Activated CD4-positive, alpha-beta memory T cell treated with anti-CD3 and anti-CD28 coated beads, Interleukin-2, amount 10 ng/mL, durations not matched to agents 7 days and 5 days (primary cell): Measurements from ENCODE around the gene AHSP. TPM values are rescaled to one million over a fixed set of nuclear protein-coding genes. Genes with fewer than 3 reads are reported as not detected.
"Not testable (repeated sequence)": the region's sequence is repeated elsewhere in the genome, so short reads cannot be mapped to it uniquely, and the experiment has no call there.

ENCODE experiments used
- CTCF ChIA-PET: fragments of 350-600 bp; sonication (Branson Sonifier 250); formaldehyde crosslinking; loops from one replicate; lab custom pipeline; 2021; ENCODE audit warnings: antibody characterized with exemption, inconsistent platforms; lab: Charles Lee
- POLR2A ChIA-PET: fragments of 350-600 bp; sonication (Branson Sonifier 250); formaldehyde crosslinking; loops from one replicate; lab custom pipeline; 2021; ENCODE audit warnings: antibody characterized with exemption; lab: Charles Lee
- DNase-seq: peaks from one replicate; pipeline ENCODE4 v3.0.0-alpha.2; 2020
- H3K27ac Mint-ChIP-seq: one replicate; pipeline ENCODE4 v1.8.0; 2021; ENCODE audit warnings: mild to moderate bottlenecking, mixed read lengths
- H3K27me3 Mint-ChIP-seq: one replicate; pipeline ENCODE4 v1.8.0; 2021; ENCODE audit warnings: mixed read lengths
- H3K36me3 Mint-ChIP-seq: one replicate; pipeline ENCODE4 v1.8.0; 2021; ENCODE audit warnings: low read depth, mixed read lengths
- H3K4me1 Mint-ChIP-seq: one replicate; pipeline ENCODE4 v1.8.0; 2021; ENCODE audit warnings: mixed read lengths
- H3K4me3 Mint-ChIP-seq: one replicate; pipeline ENCODE4 v1.8.0; 2021; ENCODE audit warnings: mild to moderate bottlenecking, mixed read lengths
- H3K9me3 Mint-ChIP-seq: one replicate; pipeline ENCODE4 v1.8.0; 2021; ENCODE audit warnings: mixed read lengths
- total RNA-seq, 2 experiments: library from RNA; stranded (reverse); gene quantifications; one replicate each; pipeline ENCODE4 v1.2.3, GENCODE V29; 2021

The AHSP gene
- total RNA-seq, 2 experiments from 2014 or later, result not detected

DNA sequence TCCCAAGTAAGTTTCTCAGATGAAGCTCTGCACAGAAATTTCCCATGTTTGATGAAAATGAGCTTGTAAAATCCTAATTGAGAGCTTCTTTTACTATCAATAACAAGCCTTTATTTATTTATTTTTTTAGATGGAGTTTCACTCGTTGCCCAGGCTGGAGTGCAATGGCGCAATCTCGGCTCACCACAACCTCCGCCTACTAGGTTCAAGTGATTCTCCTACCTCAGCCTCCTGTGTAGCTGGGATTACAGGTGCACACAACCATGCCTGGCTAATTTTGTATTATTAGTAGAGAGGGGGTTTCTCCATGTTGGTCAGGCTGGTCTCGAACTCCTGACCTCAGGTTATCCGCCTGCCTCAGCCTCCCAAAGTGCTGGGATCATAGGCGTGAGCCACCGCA lies 24.1 kb upstream of the AHSP start:
- H3K27me3 Mint-ChIP-seq, H3K27ac Mint-ChIP-seq, POLR2A ChIA-PET, H3K4me3 Mint-ChIP-seq, H3K9me3 Mint-ChIP-seq, DNase-seq: not testable (repeated sequence)
- CTCF ChIA-PET, result interaction anchor here (1.3 to 2.2 kb wide), 2 partner anchors 12 to 44 kb away, joined by 7 to 13 read pairs; partner anchors contain the start of gene ARMC5
- Mint-ChIP-seq H3K36me3 (peaks cover 23% of the 10 kb centered on the region), H3K4me1 (peaks cover 34% of the 10 kb centered on the region)

DNA sequence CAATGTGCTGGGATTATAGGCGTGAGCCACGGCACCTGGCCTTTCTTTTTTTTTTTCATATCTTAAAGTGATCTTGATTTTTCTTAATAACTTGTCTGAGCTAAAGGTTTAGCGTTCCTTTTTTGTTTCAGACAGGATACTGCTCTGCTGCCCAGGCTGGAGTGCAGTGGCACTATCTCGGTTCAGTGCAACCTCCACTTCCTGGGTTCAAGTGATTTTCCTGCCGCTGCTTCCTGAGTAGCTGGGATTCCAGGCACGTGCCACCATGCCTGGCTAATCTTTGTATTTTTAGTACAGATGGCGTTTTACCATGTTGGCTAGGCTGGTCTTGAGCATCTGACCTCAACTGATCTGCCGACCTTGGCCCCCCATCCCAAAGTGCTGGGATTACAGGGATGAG lies 23.5 kb upstream of the AHSP start:
- H3K27me3 Mint-ChIP-seq, result no peaks in the 10 kb centered on the region
- no peak for DNase-seq

DNA sequence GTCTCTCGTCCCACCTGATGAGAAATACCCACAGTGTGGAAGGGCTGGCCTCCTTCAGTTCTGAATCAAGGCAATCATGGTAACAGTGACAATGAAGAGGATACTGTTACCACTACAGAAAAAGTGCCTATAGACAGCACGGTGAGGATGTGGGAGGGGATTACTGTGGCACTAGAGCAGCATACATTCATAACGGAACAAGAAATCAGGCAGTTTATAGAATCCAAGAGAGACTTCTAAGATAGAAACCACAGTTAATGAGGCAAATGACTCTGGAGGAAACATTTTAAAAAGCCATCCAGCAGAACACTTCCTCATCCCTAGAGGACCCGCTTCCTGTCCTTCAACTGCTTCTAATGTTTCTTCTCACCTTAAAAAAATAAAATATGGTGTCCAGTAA lies 22.2 kb upstream of the AHSP start:
- peak; percentile 23 for DNase-seq
- H3K4me3 Mint-ChIP-seq, result no peak overlapping the region
- peak overlapping the region; percentile 64 for H3K27ac Mint-ChIP-seq

More for the DNA sequence above, 23.5 kb upstream of the AHSP start:
- peaks cover 40% of the 10 kb centered on the region for H3K4me1 Mint-ChIP-seq
- H3K27ac Mint-ChIP-seq, result no peak overlapping the region
- ChIA-PET POLR2A (no interaction called here), CTCF (no interaction called here)
- H3K9me3 Mint-ChIP-seq, result no peaks in the 10 kb centered on the region
- peaks cover 23% of the 10 kb centered on the region for H3K36me3 Mint-ChIP-seq
- H3K4me3 Mint-ChIP-seq, result no peak overlapping the region

DNA sequence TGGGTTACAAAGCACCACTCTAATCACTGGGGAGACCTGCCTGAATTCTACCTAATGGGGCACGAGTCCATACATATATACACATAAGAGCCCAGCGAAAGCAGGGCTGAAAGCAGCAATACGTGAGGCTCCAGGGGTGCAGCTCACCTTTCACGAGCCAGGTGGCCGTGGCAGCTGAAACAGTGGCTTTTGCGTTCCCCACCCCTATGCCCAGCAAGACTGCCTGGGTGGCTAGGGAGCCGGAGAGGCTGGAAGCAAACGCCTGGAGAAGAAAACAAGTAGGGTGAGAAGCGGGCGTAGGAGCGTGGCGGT lies 20.1 kb upstream of the AHSP start:
- POLR2A ChIA-PET, result interaction anchor here (1.0 to 4.0 kb wide), 14 partner anchors 10 to 370 kb away, joined by 3 to 31 read pairs (median 6); partner anchors contain the start of genes ARMC5 and ZNF267
- CTCF ChIA-PET, result interaction anchor here (1.3 to 2.6 kb wide), 4 partner anchors 47 to 365 kb away, joined by 4 to 12 read pairs (median 6); no protein-coding TSS in a partner anchor
- no peak for DNase-seq
- H3K36me3 Mint-ChIP-seq, result peaks cover 24% of the 10 kb centered on the region
- H3K9me3 Mint-ChIP-seq, result peaks cover under 1% of the 10 kb centered on the region
- H3K4me3 Mint-ChIP-seq, result peak overlapping the region; percentile 91
- peaks cover 45% of the 10 kb centered on the region for H3K4me1 Mint-ChIP-seq
- H3K27ac Mint-ChIP-seq, result peak overlapping the region; percentile 91
- no peaks in the 10 kb centered on the region for H3K27me3 Mint-ChIP-seq

More for the DNA sequence above, 22.2 kb upstream of the AHSP start:
- POLR2A ChIA-PET, result interaction anchor here (1.2 kb wide), 1 partner anchor 207 kb away, joined by 3 read pairs; a partner anchor contains a TSS
- peaks cover 45% of the 10 kb centered on the region for H3K4me1 Mint-ChIP-seq
- peaks cover 24% of the 10 kb centered on the region for H3K36me3 Mint-ChIP-seq
- H3K27me3 Mint-ChIP-seq, result no peaks in the 10 kb centered on the region
- CTCF ChIA-PET, result no interaction called here
- H3K9me3 Mint-ChIP-seq, result no peaks in the 10 kb centered on the region

DNA sequence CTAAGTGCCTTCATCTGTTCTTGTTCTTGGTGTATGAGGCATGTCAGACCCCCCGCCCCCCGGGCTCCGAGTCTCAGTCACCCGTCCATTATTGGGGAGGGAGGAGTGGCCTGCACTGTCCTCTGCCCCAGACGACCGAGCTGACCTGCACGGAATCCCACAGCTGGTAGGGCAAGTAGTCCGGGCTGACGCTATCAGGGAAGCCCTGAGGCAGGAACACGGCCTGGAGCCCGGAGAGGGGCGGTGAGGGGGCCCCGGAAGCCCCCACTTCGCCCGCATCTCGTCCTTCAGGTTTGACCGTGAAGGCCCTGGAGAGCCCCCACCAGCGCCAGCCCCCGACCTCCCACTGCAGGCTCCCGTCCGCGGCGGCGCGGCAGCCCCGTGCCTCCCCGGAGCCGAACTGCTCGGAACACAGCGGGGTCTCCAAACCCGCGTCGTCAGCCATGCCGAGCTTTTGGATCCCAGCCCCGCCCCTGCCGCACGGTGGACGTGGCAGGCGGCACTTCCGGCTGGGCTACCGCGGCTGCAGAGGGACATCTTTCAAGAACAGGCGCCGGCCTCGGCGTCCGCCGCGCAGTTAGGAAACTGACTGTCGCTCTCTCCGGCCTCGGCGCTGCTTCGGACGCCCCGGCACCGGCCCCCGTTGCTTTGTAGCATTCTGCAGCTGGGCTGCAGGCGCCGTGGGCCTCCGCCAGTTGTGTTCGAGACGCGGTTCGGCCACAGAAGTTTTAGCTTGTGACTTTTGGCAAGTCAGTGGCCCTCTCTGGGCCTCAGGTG lies 19.6 kb upstream of the AHSP start, which contains the start of gene RUSF1:
RUSF1 (minus strand) TSS at position 463 of the 777 bp plus-strand sequence; CDS start at position 445, 18 bp downstream.
- Mint-ChIP-seq H3K9me3 (peaks cover 4% of the 10 kb centered on the region), H3K4me3 (peak within 1 kb of the TSS; percentile 91), H3K36me3 (peaks cover 20% of the 10 kb centered on the region), H3K27ac (peak within 1 kb of the TSS; percentile 91), H3K27me3 (no peaks in the 10 kb centered on the region), H3K4me1 (peaks cover 45% of the 10 kb centered on the region)
- peak; percentile 89 for DNase-seq
- POLR2A ChIA-PET, result interaction anchor here (1.0 to 4.0 kb wide), 13 partner anchors 11 to 369 kb away, joined by 3 to 31 read pairs (median 6); partner anchors contain the start of genes ARMC5 and ZNF267
- CTCF ChIA-PET, result interaction anchor here (1.1 to 2.6 kb wide), 4 partner anchors 47 to 366 kb away, joined by 5 to 12 read pairs (median 6); a partner anchor contains a TSS

DNA sequence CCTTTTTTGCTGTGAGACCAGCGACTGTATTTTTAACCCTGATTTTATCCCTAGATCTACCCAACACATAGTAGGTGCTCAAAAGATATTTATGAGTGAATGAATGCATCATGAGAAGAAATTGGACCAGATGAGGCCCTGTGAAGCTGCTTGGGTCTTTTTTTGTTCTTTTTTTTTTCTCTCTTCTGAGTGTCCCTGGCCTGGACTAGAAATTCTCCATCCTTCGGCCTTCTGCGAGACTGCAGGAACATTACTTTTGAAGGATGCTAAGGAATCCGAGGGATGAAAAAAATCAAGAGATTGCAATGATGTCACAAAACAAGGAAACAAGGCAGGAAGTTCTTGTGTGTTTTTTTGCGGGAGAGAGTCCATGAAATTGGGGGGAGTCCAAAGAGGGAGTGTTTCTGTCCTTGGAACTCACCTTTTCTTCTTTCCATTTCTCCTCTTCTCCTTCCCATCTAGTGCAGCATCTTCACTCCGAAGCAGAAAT lies 18.9 kb upstream of the AHSP start:
- POLR2A ChIA-PET, result interaction anchor here (1.0 to 4.0 kb wide), 13 partner anchors 12 to 369 kb away, joined by 3 to 31 read pairs (median 6); partner anchors contain the start of genes ARMC5 and ZNF267
- no peak for DNase-seq
- peak overlapping the region; percentile 91 for H3K4me3 Mint-ChIP-seq
- CTCF ChIA-PET, result interaction anchor here (1.1 to 2.6 kb wide), 2 partner anchors 48 to 204 kb away, joined by 5 to 6 read pairs; a partner anchor contains a TSS
- peaks cover 18% of the 10 kb centered on the region for H3K36me3 Mint-ChIP-seq
- peak overlapping the region; percentile 91 for H3K27ac Mint-ChIP-seq
- H3K4me1 Mint-ChIP-seq, result peaks cover 45% of the 10 kb centered on the region
- H3K9me3 Mint-ChIP-seq, result peaks cover 4% of the 10 kb centered on the region
- no peaks in the 10 kb centered on the region for H3K27me3 Mint-ChIP-seq

DNA sequence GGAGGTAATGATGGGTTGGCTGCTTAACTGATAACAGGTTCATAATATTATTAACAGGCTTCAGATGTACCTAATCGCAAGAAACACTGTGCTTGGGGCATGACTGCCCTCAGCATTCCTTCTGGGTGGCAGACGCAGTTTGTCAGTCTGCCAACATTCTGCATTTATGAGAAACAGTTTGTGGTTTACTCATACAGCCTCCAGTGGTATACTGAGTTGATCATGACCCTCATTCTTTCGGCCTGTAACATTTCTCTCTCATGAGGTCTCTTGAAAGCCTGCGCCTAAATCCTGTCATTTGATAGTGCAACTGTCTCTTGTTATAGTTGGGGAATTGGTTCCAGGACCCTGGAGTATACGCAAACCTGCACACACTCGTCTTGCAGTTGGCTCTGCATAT lies 14.6 kb upstream of the AHSP start:
- no peak for DNase-seq
- peaks cover 7% of the 10 kb centered on the region for H3K9me3 Mint-ChIP-seq
- ChIA-PET POLR2A (no interaction called here), CTCF (no interaction called here)
- H3K4me1 Mint-ChIP-seq, result peaks cover 14% of the 10 kb centered on the region
- H3K27me3 Mint-ChIP-seq, result peaks cover 5% of the 10 kb centered on the region
- H3K4me3 Mint-ChIP-seq, result no peak overlapping the region
- H3K27ac Mint-ChIP-seq, result no peak overlapping the region
- H3K36me3 Mint-ChIP-seq, result peaks cover 7% of the 10 kb centered on the region

DNA sequence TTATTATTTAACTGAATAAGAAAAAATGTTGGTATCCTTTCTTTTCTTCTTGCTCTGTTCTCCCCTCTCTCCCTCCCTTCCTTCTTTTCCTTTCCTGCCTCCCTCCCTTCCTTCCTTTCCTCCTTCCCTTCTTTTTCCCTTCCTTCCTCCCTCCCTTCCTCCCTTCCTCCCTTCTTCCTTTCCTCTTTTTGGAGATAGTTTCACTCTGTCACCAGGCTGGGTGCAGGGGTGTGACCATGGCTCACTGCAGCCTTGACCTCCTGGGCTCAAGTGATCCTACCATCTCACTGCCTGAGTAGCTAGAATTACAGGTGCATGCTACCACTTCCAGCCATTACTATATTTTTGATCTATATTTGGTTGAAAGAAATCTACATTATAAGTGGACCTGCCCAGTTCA lies 13.8 kb upstream of the AHSP start:
- CTCF ChIA-PET, result interaction anchor here (0.7 kb wide), 1 partner anchor 53 kb away, joined by 3 read pairs; no protein-coding TSS in a partner anchor

DNA sequence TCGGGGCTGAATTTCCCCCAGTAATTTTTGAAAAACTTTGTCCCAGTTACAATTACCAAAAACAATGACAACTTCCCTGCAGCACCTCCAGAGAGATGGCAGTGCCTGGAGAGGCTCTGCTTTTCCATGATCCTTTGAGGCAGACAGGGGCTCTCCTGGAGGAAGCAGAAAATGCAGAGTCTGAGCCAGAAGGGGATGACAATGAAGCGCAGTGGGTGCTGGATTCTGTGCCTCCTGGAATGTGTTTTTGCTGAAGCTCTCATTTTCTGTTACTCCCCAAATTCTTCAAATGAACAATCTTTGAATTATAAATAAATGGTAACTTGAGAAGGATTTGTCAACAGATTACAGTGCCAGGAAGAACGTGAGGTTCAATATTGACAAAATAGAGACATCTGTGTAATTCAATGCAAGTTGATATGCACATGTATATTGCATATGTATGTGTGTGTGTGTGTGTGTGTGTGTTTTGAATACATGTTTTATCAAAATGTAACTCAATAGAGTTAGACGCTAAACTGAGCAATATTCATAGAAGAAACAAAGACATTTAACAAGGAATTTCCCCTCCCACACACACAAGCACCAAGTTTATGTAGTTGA lies 9.8 kb upstream of the AHSP start:
- peaks cover 5% of the 10 kb centered on the region for H3K27me3 Mint-ChIP-seq
- no peak overlapping the region for H3K4me3 Mint-ChIP-seq
- H3K36me3 Mint-ChIP-seq, result no peaks in the 10 kb centered on the region
- ChIA-PET POLR2A (no interaction called here), CTCF (no interaction called here)
- H3K9me3 Mint-ChIP-seq, result peaks cover 3% of the 10 kb centered on the region
- no peaks in the 10 kb centered on the region for H3K4me1 Mint-ChIP-seq
- DNase-seq, result no peak
- no peak overlapping the region for H3K27ac Mint-ChIP-seq

More for the DNA sequence above, 13.8 kb upstream of the AHSP start:
- no peak for DNase-seq
- H3K4me1 Mint-ChIP-seq, result peaks cover 8% of the 10 kb centered on the region
- no peak overlapping the region for H3K4me3 Mint-ChIP-seq
- POLR2A ChIA-PET, result no interaction called here
- H3K36me3 Mint-ChIP-seq, result peaks cover 4% of the 10 kb centered on the region
- H3K27me3 Mint-ChIP-seq, result peaks cover 5% of the 10 kb centered on the region
- H3K27ac Mint-ChIP-seq, result no peak overlapping the region
- H3K9me3 Mint-ChIP-seq, result peaks cover 7% of the 10 kb centered on the region

DNA sequence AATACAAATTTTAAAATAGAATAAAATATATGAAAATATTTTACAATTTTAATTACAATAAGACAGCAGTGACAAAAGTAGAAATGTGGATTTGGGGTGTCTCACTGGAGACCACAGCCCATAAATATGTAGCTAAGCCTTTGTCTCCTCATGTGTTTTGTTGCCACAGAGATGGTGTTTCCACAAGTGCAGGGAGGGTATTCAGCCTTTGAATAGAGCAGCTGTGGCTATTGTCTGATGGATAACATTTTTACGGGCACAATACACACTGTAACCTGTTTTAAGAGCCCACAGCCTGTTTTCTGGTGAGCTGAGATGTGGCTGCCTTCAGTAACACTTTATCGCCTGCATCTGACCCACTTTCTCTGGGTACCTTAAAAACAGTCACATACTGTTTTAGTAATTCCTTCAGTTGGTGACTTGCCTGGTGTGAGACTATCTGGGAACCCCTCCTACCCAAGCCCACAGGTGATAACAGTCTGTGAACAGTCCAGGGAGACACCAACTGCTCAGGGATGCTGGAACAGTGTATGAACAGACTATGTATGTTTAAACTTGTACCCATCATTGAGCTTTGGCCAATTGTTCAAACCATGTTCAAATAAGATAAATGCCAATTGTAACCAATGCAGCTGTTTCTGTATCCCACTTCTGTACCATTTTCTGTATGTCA lies 7.8 kb upstream of the AHSP start:
- CTCF ChIA-PET, result no interaction called here
- Mint-ChIP-seq H3K9me3 (peaks cover 3% of the 10 kb centered on the region), H3K27me3 (peaks cover 5% of the 10 kb centered on the region), H3K36me3 (no peaks in the 10 kb centered on the region), H3K27ac (no peak overlapping the region), H3K4me3 (no peak overlapping the region), H3K4me1 (no peaks in the 10 kb centered on the region)
- POLR2A ChIA-PET, result no interaction called here
- no peak for DNase-seq

DNA sequence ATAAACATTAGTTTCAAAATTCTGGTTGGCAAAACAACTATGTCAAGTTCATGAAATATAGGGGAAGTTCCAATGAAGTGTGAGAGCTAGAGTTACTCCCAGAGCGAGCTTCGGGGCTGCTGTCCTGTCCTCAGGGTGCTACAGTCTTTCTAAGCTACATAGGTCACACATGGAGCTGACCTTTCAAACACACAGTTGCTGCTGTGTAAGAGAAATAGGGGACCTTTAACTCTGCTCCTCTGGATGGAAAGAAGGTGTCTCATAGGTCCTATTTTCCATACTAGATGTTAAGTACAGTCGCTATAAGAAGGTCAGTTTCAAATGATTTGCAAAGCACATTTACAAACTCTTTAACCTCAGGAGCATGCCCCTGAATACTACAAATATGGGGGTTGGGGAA lies 6.3 kb upstream of the AHSP start:
- H3K27ac Mint-ChIP-seq, result no peak overlapping the region
- no peak overlapping the region for H3K4me3 Mint-ChIP-seq
- CTCF ChIA-PET, result no interaction called here
- peaks cover 4% of the 10 kb centered on the region for H3K27me3 Mint-ChIP-seq
- H3K36me3 Mint-ChIP-seq, result no peaks in the 10 kb centered on the region
- H3K9me3 Mint-ChIP-seq, result peaks cover 3% of the 10 kb centered on the region
- POLR2A ChIA-PET, result interaction anchor here (0.8 kb wide), 1 partner anchor 13 kb away, joined by 3 read pairs; the partner anchor contains the start of gene RUSF1
- no peaks in the 10 kb centered on the region for H3K4me1 Mint-ChIP-seq
- no peak for DNase-seq

DNA sequence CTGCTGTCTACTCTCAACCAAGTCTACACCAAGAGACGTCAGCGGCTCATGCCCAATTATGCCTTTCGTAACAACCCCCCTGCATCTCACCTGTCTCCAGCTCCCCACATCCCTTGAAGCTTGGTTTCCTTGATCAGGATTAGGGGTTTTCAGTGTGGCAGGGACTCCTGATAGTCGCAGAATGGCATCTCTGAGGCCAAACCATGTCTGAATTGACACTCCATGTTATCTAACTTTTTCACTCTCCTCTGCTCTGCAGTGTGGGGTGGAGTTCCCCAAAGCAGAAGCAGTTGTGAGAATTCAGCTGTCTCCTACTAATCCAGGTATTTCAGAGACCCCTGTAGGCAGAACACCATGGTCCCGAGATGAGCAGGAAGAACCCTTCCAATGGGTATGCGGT lies 5.6 kb upstream of the AHSP start:
- CTCF ChIA-PET, result no interaction called here

More for the DNA sequence above, 5.6 kb upstream of the AHSP start:
- H3K27me3 Mint-ChIP-seq, result no peaks in the 10 kb centered on the region
- no peak overlapping the region for H3K4me3 Mint-ChIP-seq
- no peaks in the 10 kb centered on the region for H3K36me3 Mint-ChIP-seq
- no peaks in the 10 kb centered on the region for H3K9me3 Mint-ChIP-seq
- DNase-seq, result no peak
- H3K27ac Mint-ChIP-seq, result no peak overlapping the region
- no peaks in the 10 kb centered on the region for H3K4me1 Mint-ChIP-seq
- POLR2A ChIA-PET, result interaction anchor here (0.8 kb wide), 1 partner anchor 14 kb away, joined by 3 read pairs; the partner anchor contains the start of gene RUSF1
